HL-60 (cell line): ENCODE data around the gene EHBP1L1.

Source experiments
- GABPA ChIP-seq: IDR thresholded peaks from 2 replicates; pipeline ENCODE4 v1.6.1; 2012; ENCODE audit warnings: low read depth
- POLR2AphosphoS5 ChIP-seq: IDR thresholded peaks from 2 replicates; pipeline ENCODE4 v1.6.1; 2012; ENCODE audit warnings: low read depth
- REST ChIP-seq: IDR thresholded peaks from 2 replicates; pipeline ENCODE4 v1.6.1; 2012; ENCODE audit warnings: low read depth; ENCODE audit not compliant: insufficient replicate concordance
- TF ChIP-seq, protein P1 (sequence below): IDR thresholded peaks from one replicate; pipeline ENCODE4 v1.5.1; 2011; ENCODE audit warnings: low read length, control low read depth, inconsistent platforms; ENCODE audit not compliant: insufficient read depth

GRCh38 chr11:65596520-65596919, 20.7 kb downstream of the EHBP1L1 start:
- TF ChIP-seq, protein P1, sequence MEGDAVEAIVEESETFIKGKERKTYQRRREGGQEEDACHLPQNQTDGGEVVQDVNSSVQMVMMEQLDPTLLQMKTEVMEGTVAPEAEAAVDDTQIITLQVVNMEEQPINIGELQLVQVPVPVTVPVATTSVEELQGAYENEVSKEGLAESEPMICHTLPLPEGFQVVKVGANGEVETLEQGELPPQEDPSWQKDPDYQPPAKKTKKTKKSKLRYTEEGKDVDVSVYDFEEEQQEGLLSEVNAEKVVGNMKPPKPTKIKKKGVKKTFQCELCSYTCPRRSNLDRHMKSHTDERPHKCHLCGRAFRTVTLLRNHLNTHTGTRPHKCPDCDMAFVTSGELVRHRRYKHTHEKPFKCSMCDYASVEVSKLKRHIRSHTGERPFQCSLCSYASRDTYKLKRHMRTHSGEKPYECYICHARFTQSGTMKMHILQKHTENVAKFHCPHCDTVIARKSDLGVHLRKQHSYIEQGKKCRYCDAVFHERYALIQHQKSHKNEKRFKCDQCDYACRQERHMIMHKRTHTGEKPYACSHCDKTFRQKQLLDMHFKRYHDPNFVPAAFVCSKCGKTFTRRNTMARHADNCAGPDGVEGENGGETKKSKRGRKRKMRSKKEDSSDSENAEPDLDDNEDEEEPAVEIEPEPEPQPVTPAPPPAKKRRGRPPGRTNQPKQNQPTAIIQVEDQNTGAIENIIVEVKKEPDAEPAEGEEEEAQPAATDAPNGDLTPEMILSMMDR = no peak
- TF ChIP-seq POLR2AphosphoS5 (peak; percentile 3; the same call in 1 of the 2 replicates), GABPA (no peak), REST (no peak)
